Subcutaneous abdominal adipose tissue (tissue), 5 donors: ENCODE results near the gene MFRP.

ENCODE experiments used
- H3K27ac ChIP-seq: one replicate; pipeline ENCODE4 v1.7.0; 2013; ENCODE audit warnings: low read depth, mild to moderate bottlenecking, inconsistent platforms, low read length, moderate library complexity
- H3K27me3 ChIP-seq, 5 donors: one replicate each; pipeline ENCODE4 v1.7.0; 2013; ENCODE audit warnings: low read length in 5 of 5, inconsistent platforms in 1 of 5; ENCODE audit not compliant: control insufficient read depth in 5 of 5, insufficient read depth in 4 of 5
- H3K36me3 ChIP-seq, 5 donors: one replicate each; pipeline ENCODE4 v1.7.0; 2013; ENCODE audit warnings: low read length in 5 of 5; ENCODE audit not compliant: control insufficient read depth in 5 of 5, insufficient read depth in 5 of 5
- H3K4me1 ChIP-seq, 5 donors: one replicate each; pipeline ENCODE4 v1.7.0; 2013; ENCODE audit warnings: low read length in 5 of 5, mild to moderate bottlenecking in 3 of 5, moderate library complexity in 1 of 5; ENCODE audit not compliant: control insufficient read depth in 5 of 5, insufficient read depth in 5 of 5
- H3K4me3 ChIP-seq, 5 donors: one replicate each; pipeline ENCODE4 v1.7.0; 2013; ENCODE audit warnings: low read length in 5 of 5, low read depth in 1 of 5
- H3K9ac ChIP-seq, 5 donors: one replicate each; pipeline ENCODE4 v1.7.0; 2013; ENCODE audit warnings: low read length in 5 of 5, mild to moderate bottlenecking in 4 of 5, moderate library complexity in 3 of 5
- H3K9me3 ChIP-seq, 5 donors: one replicate each; pipeline ENCODE4 v1.7.0; 2013; ENCODE audit warnings: low read length in 5 of 5; ENCODE audit not compliant: control insufficient read depth in 5 of 5
- donor health status: healthy.
- donor health status: healthy.
- donor health status: healthy.
- donor health status: healthy.
- donor health status: healthy.

The MFRP gene

DNA sequence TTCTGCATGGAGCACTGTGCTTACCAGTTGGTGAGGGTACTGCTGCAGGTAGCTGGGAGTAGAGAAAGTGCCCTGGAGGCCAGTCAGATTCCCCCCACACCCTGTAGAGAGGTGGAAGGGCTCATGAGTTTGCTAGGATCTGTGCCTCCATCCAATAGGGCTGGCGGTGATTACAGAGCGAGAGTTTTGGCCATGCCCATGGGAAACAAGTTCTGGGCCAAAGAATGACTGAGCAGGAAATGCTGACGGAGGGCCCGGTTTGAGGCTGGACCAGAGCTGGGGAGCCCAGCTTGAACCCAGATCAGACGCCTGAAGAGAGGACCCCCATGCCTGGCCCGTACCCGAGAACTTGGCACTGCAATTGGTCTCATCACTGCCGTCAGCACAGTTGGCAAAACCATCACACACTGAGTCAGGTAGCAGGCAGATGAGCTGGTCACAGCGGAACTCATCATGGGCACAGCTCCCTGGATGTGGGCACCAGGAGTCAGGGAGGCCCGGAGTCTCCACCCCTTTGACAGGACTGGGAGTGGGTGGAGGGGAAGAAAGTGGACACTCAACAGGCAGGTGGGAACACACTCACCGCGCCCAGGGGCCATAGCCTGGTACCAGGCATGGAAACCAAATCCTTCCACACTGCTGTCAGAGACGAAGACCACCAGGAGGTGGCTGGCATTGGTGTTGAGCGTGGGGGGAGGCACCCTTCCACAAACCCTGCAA is 2.1 kb downstream of the MFRP start:
- Histone ChIP-seq H3K4me3 (no peak overlapping the region), H3K27ac (no peak overlapping the region), H3K36me3 (no peaks in the 10 kb centered on the region), H3K4me1 (peaks cover 8 to 51% (median 39%) of the 10 kb centered on the region in 5 donors), H3K9ac (no peak overlapping the region), H3K27me3 (no peaks in the 10 kb centered on the region), H3K9me3 (no peaks in the 10 kb centered on the region)

DNA sequence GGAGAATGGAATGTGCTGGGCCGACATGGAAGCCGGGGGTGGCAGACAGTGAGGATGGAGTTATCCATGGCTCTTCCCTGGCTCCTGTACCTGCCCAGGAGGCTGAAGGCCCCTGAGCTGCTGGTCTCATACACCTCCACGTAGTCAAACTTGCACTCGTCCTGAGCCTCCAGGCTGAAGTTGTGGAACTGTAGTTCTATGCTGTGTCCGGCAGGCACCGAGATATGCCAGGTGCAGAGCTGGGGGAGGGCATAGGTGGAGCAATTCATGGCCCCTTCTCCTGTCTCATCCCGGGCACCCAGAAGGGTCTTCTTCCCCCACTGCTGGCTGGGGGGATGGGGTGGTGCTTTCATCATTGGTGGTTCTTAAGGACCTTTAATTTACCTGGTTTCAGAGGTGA is 2.8 kb downstream of the MFRP start:
- Histone ChIP-seq H3K9me3 (no peaks in the 10 kb centered on the region), H3K9ac (no peak overlapping the region), H3K4me3 (no peak overlapping the region), H3K36me3 (no peaks in the 10 kb centered on the region), H3K4me1 (peaks cover 8 to 58% (median 46%) of the 10 kb centered on the region in 5 donors), H3K27me3 (peaks cover 0 to 3% (median 0%) of the 10 kb centered on the region in 5 donors), H3K27ac (no peak overlapping the region)

DNA sequence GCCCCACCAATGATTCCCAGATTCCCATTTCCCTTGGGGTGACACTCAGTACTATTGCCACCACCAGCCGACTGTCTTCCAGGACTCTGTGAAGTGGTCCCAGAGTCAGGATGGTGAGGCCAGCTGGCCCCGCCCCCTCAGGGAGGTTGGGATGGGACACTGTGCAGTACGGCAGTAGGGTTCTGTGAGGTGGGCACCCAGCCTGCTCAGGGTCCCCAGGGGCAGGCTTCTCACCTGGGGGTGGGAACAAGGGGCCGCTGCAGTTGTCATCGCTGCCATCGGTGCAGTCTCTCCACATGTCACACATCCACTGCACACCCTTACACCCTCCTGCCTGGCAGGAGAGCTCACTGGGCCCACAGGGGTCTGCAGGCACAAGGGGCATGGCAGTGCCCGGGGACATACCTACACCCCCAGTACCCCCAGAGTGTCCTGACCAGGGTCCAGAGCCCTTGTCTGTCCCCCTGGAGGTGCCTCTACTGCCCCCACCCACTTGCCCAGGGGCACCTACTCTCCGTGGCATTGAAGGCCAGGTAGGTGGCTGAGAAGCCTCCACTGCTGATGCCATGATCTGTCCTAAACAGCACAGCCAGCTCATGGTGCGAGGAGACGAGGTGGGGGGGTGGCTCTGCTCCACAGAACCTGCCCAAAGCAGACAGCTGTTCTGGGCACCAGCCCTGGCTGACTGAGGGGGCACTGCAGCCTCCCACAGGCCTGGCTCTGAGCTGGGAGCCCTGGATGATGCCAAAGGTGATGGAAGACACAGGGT is 4.0 kb downstream of the MFRP start:
- H3K9me3 ChIP-seq = no peaks in the 10 kb centered on the region
- H3K36me3 ChIP-seq = no peaks in the 10 kb centered on the region
- H3K4me3 ChIP-seq = no peak overlapping the region
- no peak overlapping the region for H3K27ac ChIP-seq
- peaks cover 8 to 68% (median 55%) of the 10 kb centered on the region in 5 donors for H3K4me1 ChIP-seq
- no peak overlapping the region for H3K9ac ChIP-seq
- peaks cover 0 to 3% (median 0%) of the 10 kb centered on the region in 5 donors for H3K27me3 ChIP-seq

DNA sequence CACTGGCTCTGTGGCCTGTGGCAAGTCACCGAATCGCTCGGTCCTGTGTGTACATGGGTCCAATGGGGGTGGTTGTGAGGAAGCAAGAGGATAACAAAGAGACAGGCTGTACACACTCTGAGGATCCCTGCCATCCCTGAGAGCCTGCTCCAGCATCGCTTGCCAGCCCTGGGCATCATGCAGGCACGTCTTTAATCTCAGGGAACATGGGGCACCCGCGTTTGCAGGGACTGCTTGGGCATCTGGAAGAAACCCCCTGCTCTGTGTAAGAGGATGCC is 4.5 kb downstream of the MFRP start:
- H3K4me1 ChIP-seq = peaks cover 8 to 63% (median 56%) of the 10 kb centered on the region in 5 donors

DNA sequence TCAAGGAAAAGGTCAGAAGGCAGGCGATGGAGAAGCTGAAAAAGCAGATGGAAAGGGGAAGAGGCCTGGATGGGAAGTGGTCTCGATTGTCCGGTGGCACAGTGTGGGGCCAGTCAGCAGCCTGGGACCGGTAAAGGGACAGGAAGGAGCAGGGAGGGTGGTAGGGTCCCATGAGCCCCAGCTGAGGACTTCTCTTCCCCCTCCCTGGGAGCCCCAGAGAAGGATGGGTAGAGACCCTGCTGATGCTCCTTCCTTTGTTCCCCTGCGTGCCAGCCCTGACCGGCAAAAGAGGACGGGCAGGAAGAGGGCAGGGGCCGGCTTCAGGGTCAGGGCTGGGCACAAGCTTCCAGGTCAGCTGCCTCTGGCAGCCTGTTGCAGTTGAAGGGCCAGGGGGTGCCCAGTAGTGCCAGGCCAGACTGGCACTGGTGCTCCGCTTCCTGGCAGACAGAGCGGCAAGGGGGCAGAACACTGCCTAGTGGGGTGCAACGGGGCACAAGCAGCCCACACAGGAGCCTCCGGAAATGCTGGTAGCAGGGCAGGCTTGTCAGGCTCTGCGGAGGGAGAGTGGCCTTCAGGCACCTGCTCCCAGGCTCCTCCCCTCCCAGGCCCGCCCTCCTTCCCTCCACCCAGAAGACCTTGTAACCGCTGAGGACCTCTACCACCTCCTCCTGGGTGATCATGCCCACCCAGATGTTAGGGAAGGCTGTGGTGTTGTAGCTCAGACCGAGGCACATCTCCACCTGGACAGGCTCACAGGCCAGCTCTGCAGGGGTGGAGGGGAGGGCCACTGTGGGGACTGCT is 5.1 kb downstream of the MFRP start:
- peaks cover 0 to 3% (median 0%) of the 10 kb centered on the region in 5 donors for H3K27me3 ChIP-seq
- peak overlapping the region; percentile 49 to 76 (median 65) for H3K4me3 ChIP-seq
- H3K36me3 ChIP-seq = peaks cover 0 to 9% (median 3%) of the 10 kb centered on the region in 5 donors
- peak overlapping the region in 4 of 5 donors; percentile 33 to 76 (median 58) for H3K9ac ChIP-seq
- H3K9me3 ChIP-seq = no peaks in the 10 kb centered on the region
- H3K4me1 ChIP-seq = peaks cover 8 to 58% (median 50%) of the 10 kb centered on the region in 5 donors
- peak overlapping the region; percentile 87 for H3K27ac ChIP-seq

More for the DNA sequence above, 4.5 kb downstream of the MFRP start:
- Histone ChIP-seq H3K36me3 (peaks cover 0 to 4% (median 0%) of the 10 kb centered on the region in 5 donors), H3K9me3 (no peaks in the 10 kb centered on the region), H3K27me3 (peaks cover 0 to 3% (median 0%) of the 10 kb centered on the region in 5 donors), H3K9ac (no peak overlapping the region), H3K4me3 (no peak overlapping the region), H3K27ac (no peak overlapping the region)

DNA sequence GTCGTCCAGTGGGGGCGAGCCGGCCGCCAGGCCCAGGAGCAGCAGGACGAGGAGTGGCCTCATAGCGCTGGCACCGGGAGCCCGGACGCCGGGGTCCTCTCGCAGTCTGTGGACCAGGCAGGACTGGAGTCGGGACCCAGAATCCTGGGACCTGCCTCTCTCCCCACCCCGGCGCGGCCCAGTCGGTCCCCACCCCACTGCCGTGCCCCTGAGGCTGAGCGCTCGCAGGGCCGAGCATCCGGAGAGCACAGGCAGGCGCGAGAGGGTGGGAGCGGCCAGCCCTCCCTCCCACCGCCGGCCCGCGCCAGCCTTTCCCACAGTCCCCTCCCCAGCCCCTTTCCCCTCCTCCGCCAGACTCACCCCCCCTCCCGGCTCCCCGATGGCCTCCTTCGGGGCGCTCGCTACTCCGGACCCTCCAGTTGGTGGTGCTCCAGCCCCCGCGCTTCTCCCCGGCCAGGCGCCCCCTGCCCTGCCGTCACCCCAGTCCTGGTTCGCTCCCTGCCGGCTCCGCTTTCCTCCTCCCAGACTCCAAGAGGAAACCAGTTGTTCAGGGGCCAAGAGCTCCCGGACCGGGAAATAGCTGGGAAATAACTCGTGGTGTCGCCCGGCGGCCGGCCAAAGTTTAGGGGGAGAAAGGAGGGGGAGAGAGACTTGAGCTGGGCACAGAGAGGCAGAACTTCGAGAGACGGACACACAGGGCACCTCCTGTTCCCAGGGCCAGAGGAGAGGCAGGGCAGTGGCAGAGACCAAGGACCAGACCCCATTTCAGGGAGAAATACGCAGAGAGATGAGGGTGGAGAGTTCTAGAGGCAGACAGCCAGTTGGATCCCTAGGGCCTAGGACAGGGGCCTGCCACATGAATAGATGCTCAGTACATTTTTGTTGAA is 5.9 kb downstream of the MFRP start, which contains the start of gene C1QTNF5:
Gene C1QTNF5, minus strand, starts transcription at position 549 of the 887 bp plus-strand sequence. Its CDS starts 486 bp downstream, at position 63.
- Histone ChIP-seq H3K27me3 (peaks cover 0 to 3% (median 0%) of the 10 kb centered on the region in 5 donors), H3K27ac (peak within 1 kb of the TSS; percentile 87), H3K9ac (peak within 1 kb of the TSS in 4 of 5 donors; percentile 64 to 76 (median 67)), H3K4me3 (peak within 1 kb of the TSS; percentile 64 to 76 (median 72)), H3K4me1 (peaks cover 8 to 61% (median 56%) of the 10 kb centered on the region in 5 donors), H3K9me3 (no peaks in the 10 kb centered on the region), H3K36me3 (peaks cover 0 to 14% (median 7%) of the 10 kb centered on the region in 5 donors)

DNA sequence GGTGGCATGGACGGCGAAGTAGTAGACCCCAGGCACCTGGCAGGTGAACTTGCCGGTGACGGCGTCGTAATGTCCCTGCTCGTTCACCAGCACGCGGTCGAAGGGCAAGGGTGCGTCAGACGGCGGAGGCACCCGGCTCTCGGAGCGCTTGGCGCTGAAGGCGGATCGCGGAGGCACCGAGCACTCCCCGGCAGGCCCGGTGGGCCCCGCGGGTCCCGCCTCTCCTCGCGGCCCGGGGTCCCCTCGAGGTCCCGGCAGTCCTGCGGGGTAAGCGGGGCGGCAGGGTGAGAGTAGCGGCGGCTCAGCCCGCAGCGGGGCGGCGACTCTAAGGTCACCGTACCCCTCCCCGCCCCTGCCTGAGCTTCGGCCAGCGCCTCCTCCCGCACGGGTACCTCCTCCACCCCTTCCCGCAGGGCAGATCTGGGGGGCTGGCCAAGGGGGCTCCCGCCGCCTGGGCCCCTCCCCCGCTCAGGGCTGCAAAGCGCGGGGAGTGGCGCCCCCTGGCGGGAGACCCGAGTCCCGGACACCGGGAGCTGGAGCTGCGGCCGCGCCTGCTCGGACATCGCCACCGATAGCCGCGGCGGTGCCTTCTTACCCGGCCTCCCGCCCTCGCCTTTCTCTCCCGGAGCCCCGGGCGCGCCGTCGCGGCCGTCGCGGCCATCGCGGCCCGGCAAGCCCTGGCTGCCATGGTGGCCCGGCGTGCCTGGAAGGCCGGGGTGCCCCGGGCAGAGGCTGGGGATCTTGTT is 6.7 kb downstream of the MFRP start:
- Histone ChIP-seq H3K4me1 (peaks cover 14 to 69% (median 63%) of the 10 kb centered on the region in 5 donors), H3K4me3 (peak overlapping the region; percentile 41 to 76 (median 72)), H3K36me3 (peaks cover 0 to 14% (median 7%) of the 10 kb centered on the region in 5 donors), H3K9me3 (no peaks in the 10 kb centered on the region), H3K9ac (peak overlapping the region; percentile 28 to 76 (median 66)), H3K27ac (peak overlapping the region; percentile 87), H3K27me3 (peaks cover 0 to 3% (median 0%) of the 10 kb centered on the region in 5 donors)

DNA sequence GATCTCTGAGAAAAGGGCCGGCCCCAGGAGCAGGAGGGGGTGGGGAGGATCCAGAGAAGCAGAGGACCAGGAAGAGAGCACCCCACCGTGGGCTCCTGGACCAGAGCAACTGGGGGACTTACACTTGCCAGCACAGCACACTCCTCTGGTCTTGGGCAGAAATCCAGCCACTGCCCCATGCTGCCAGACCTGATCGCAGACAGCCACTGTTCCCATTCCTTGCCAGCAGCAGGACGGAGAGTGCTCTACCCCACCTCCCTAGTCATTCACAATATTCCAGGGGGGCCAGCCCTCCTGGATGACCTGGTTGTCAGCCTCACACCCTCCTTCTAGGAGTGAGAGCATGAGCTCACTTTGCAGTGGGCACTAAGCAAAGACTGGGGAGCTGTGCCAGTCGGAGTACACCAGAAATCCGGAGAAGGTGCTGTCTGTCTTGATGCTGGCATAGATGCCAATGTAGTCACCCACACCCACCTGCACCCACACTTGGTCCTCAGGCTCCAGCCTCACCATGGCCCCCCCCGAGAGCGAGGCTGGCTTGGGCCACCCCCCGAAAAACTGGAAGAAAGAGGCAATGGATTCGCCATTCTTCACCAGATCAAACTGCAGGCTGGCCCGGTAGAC is 7.4 kb downstream of the MFRP start:
- Histone ChIP-seq H3K9me3 (no peaks in the 10 kb centered on the region), H3K36me3 (peaks cover 0 to 14% (median 7%) of the 10 kb centered on the region in 5 donors), H3K4me1 (peaks cover 10 to 66% (median 59%) of the 10 kb centered on the region in 5 donors), H3K27me3 (peaks cover 0 to 3% (median 0%) of the 10 kb centered on the region in 5 donors), H3K4me3 (peak overlapping the region; percentile 41 to 76 (median 72)), H3K27ac (peak overlapping the region; percentile 87), H3K9ac (peak overlapping the region in 4 of 5 donors; percentile 28 to 76 (median 48))
